Activated T-cell treated with anti-CD3 and anti-CD28 coated beads, Interleukin-2, amount 50 U/mL, for 72 hours (primary cell): Measurements from ENCODE around the gene CYP4A22. TPM values are rescaled to one million over a fixed set of nuclear protein-coding genes. Genes with fewer than 3 reads are reported as not detected.
"Not testable (repeated sequence)": the region's sequence is repeated elsewhere in the genome, so short reads cannot be mapped to it uniquely, and the experiment has no call there.

ENCODE experiments used
- ATAC-seq, 2 donors: fragments of 150-1000 bp; cut with Tn5 transposase; replicated peaks in 1 of 2; 2 replicates each; pipeline ENCODE4 v1.10.0; 2021; ENCODE audit warnings: moderate library complexity in 2 of 2, mild to moderate bottlenecking in 1 of 2
- DNase-seq, 2 donors: peaks; one replicate each; pipeline ENCODE4 v3.0.0; 2021 to 2022; ENCODE audit warnings: mixed read lengths in 1 of 2
- H3K27ac Mint-ChIP-seq: one replicate; pipeline ENCODE4 v1.8.0; 2022; ENCODE audit warnings: mild to moderate bottlenecking, moderate library complexity, mixed read lengths
- H3K27me3 Mint-ChIP-seq: one replicate; pipeline ENCODE4 v1.8.0; 2022; ENCODE audit warnings: low read depth, mixed read lengths
- H3K36me3 Mint-ChIP-seq, 2 donors: one replicate each; pipeline ENCODE4 v1.8.0; 2022; ENCODE audit warnings: mixed read lengths in 2 of 2, mild to moderate bottlenecking in 1 of 2; ENCODE audit not compliant: insufficient read depth in 2 of 2
- H3K4me1 Mint-ChIP-seq: one replicate; pipeline ENCODE4 v1.8.0; 2022; ENCODE audit warnings: low read depth, mixed read lengths
- H3K4me3 Mint-ChIP-seq, 2 donors: one replicate each; pipeline ENCODE4 v1.8.0; 2022; ENCODE audit warnings: mild to moderate bottlenecking in 2 of 2, mixed read lengths in 2 of 2, moderate library complexity in 2 of 2
- H3K9me3 Mint-ChIP-seq, 2 donors: one replicate each; pipeline ENCODE4 v1.8.0; 2022; ENCODE audit warnings: mixed read lengths in 2 of 2
- total RNA-seq, 2 donors: library from RNA; stranded (reverse); gene quantifications; one replicate each; pipeline ENCODE4 v1.2.3, GENCODE V29; 2022

Gene CYP4A22
- total RNA-seq, 2 donors from 2014 or later = not detected

DNA sequence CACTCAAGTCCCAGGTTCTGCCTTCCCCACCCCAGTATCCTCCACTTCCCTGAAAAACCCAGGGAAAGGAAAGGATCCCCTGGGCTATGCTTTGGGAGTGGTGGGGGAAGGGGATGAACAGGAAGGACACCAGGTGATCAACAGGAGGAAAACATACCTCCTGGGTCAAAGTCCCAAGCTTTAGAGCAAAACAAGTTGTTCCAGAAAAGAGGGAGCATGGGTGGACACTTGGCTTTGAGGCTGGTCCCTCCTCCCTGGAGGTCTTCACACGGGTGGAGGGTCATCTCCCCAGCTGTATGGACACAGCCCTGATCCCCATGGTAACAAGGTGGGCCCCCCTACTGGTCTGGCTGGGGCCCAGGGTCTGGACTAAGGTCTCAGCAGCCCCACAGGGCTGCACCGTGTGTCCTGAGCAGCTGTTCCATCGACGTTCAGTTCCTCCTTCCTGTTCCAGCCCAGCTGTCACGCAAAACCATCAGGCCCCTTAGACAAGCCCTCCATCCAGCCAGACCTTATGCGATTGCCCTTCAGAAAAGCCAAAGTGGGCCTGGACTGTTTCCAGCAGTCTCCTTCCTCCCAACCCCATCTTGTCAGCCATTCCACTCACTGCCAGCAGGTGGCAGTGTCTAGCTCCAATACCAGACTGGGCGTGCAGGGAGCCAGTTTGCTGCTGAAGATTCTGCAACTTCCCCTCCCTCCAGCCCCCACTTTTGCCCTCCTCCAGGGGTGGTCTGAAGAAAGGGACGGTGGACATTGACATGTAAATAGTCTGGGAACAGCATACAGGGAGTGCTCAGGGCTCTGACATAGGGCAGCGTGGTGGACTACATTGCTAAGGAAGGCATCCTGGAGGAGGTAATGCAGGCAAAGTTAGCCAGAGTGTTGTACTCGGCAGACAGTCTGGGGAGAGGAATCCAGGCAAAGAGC is 55.5 kb downstream of the CYP4A22 start:
- ATAC-seq (peak; percentile 61 to 63), DNase-seq (peak; percentile 60 to 72)
- Mint-ChIP-seq H3K36me3 (no peaks in the 10 kb centered on the region), H3K9me3 (no peaks in the 10 kb centered on the region), H3K4me1 (no peaks in the 10 kb centered on the region), H3K27ac (no peak overlapping the region), H3K4me3 (no peak overlapping the region), H3K27me3 (peaks cover 7% of the 10 kb centered on the region)

- not testable (repeated sequence) for H3K36me3 Mint-ChIP-seq, H3K4me1 Mint-ChIP-seq, ATAC-seq, H3K9me3 Mint-ChIP-seq, H3K4me3 Mint-ChIP-seq, DNase-seq, H3K27ac Mint-ChIP-seq
- H3K27me3 Mint-ChIP-seq = peaks cover 14% of the 10 kb centered on the region
These were observed 56.3 kb downstream of the CYP4A22 start for GRCh38 chr1:47193496-47193895.

GRCh38 chr1:47194311-47194710 is 57.1 kb downstream of the CYP4A22 start:
- no peaks in the 10 kb centered on the region for H3K36me3 Mint-ChIP-seq
- H3K27me3 Mint-ChIP-seq = peaks cover 22% of the 10 kb centered on the region
- ATAC-seq = no peak
- no peak for DNase-seq
- no peak overlapping the region for H3K4me3 Mint-ChIP-seq
- H3K9me3 Mint-ChIP-seq = no peaks in the 10 kb centered on the region
- H3K4me1 Mint-ChIP-seq = no peaks in the 10 kb centered on the region
- no peak overlapping the region for H3K27ac Mint-ChIP-seq

DNA sequence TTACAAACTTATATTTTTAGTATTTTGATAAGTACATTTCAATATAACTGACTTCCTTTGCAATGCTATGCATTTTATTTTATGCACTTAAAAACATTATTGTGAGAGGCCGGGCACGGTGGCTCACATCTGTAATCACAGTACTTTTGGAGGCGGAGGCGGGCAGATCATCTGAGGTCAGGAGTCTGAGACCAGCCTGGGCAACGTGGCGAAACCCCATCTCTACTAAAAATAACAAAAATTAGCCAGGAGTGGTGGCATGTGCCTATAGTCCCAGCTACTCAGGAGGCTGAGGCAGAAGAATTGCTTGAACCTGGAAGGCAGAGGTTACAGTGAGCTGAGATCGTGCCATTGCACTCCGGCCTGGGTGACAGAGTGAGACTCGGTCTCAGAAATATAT is 58.7 kb downstream of the CYP4A22 start:
- H3K36me3 Mint-ChIP-seq, H3K4me3 Mint-ChIP-seq, DNase-seq, ATAC-seq, H3K4me1 Mint-ChIP-seq, H3K27ac Mint-ChIP-seq, H3K9me3 Mint-ChIP-seq: not testable (repeated sequence)
- peaks cover 33% of the 10 kb centered on the region for H3K27me3 Mint-ChIP-seq

DNA sequence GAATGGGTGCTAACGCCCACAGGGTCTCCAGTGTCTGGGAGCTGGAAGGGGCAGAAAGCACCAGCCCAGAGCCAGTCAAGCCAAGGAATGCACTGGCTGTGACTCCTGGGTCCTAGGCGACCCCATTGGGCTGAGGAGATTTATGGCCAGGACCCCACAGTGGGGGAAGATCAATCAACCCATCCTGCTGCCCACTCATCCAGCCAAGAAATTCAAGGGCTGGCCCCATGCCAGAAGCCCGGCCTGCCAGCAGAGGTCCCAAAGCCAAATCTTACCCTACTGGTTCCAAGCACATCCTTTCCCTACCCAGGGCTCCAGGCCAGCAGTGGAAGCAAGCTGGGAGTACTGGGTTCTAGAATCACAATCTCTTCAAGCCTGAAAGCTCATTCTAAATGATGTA is 59.4 kb downstream of the CYP4A22 start:
- peaks cover 33% of the 10 kb centered on the region for H3K27me3 Mint-ChIP-seq
- no peaks in the 10 kb centered on the region for H3K9me3 Mint-ChIP-seq
- no peak for ATAC-seq
- DNase-seq = no peak
- no peaks in the 10 kb centered on the region for H3K36me3 Mint-ChIP-seq
- H3K4me1 Mint-ChIP-seq = no peaks in the 10 kb centered on the region
- H3K4me3 Mint-ChIP-seq = no peak overlapping the region
- no peak overlapping the region for H3K27ac Mint-ChIP-seq

GRCh38 chr1:47198214-47198613 is 61.0 kb downstream of the CYP4A22 start:
- Mint-ChIP-seq H3K27ac (no peak overlapping the region), H3K4me3 (no peak overlapping the region), H3K27me3 (peaks cover 38% of the 10 kb centered on the region), H3K36me3 (no peaks in the 10 kb centered on the region), H3K9me3 (no peaks in the 10 kb centered on the region), H3K4me1 (no peaks in the 10 kb centered on the region)
- DNase-seq (no peak), ATAC-seq (no peak)

Other genes with a start within 250 kb of the CYP4A22 start
- not detected for gene CYP4A11, start 196.0 kb upstream of the CYP4A22 start, total RNA-seq
- gene CYP4X1, start 113.8 kb upstream of the CYP4A22 start, total RNA-seq = not detected
- gene CYP4Z1, start 70.2 kb upstream of the CYP4A22 start, total RNA-seq = not detected
- not detected for gene PDZK1IP1, start 52.6 kb downstream of the CYP4A22 start, total RNA-seq
- gene TAL1, start 94.8 kb downstream of the CYP4A22 start, total RNA-seq = under 1 TPM; 0.17 to 0.30 TPM
- gene STIL, start 176.7 kb downstream of the CYP4A22 start, total RNA-seq = 10 to 100 TPM; 26.8 to 32.2 TPM
- 100 to 1,000 TPM; 108 to 117 TPM for gene CMPK1, start 196.3 kb downstream of the CYP4A22 start, total RNA-seq